HepG2 (cell line): ENCODE results near the gene NFATC2. TPM values are rescaled to one million over a fixed set of nuclear protein-coding genes. Genes with fewer than 3 reads are reported as not detected.
A peak's percentile ranks its signal among the peaks of the same experiment; 100 is the strongest.

ENCODE experiments used
- FOXC1 ChIP-seq: sonication (generic); formaldehyde crosslinking; IDR thresholded peaks from 2 replicates; pipeline ENCODE4 v1.8.0; 2022; ENCODE audit warnings: mild to moderate bottlenecking, missing genetic modification reagents, borderline replicate concordance
- HNF1B ChIP-seq: sonication (generic); formaldehyde crosslinking; IDR thresholded peaks from 2 replicates; pipeline ENCODE4 v1.5.1; 2020; ENCODE audit warnings: mild to moderate bottlenecking, moderate library complexity, missing genetic modification reagents
- KDM5B ChIP-seq: sonication (generic); formaldehyde crosslinking; IDR thresholded peaks from 2 replicates; pipeline ENCODE4 v1.4.0; 2020; ENCODE audit warnings: missing genetic modification reagents, mild to moderate bottlenecking, borderline replicate concordance
- NFKB2 ChIP-seq: sonication (generic); formaldehyde crosslinking; IDR thresholded peaks from 2 replicates; pipeline ENCODE4 v1.4.0; 2020; ENCODE audit warnings: missing genetic modification reagents, borderline replicate concordance
- NRL ChIP-seq: sonication (generic); formaldehyde crosslinking; IDR thresholded peaks from 2 replicates; pipeline ENCODE4 v1.5.0; 2020; ENCODE audit warnings: missing genetic modification reagents, mild to moderate bottlenecking, moderate library complexity, borderline replicate concordance
- PHF5A ChIP-seq: IDR thresholded peaks from one replicate; pipeline ENCODE4 v1.6.1; 2018; ENCODE audit warnings: low read depth, missing genetic modification reagents; ENCODE audit not compliant: unreplicated experiment
- RAD21 ChIP-seq: fragments of 450-650 bp; formaldehyde crosslinking; IDR thresholded peaks from 2 replicates; pipeline ENCODE4 v1.5.0; 2020; ENCODE audit warnings: mild to moderate bottlenecking
- SMARCC2 ChIP-seq: fragments of 450-650 bp; IDR thresholded peaks from 2 replicates; pipeline ENCODE4 v1.6.1; 2017; ENCODE audit warnings: antibody characterized with exemption, mild to moderate bottlenecking
- SP4 ChIP-seq: sonication (generic); formaldehyde crosslinking; IDR thresholded peaks from 2 replicates; pipeline ENCODE4 v1.8.1; 2023; ENCODE audit warnings: mild to moderate bottlenecking, missing genetic modification reagents
- SRF ChIP-seq: IDR thresholded peaks from 2 replicates; pipeline ENCODE4 v1.6.1; 2011; ENCODE audit warnings: mild to moderate bottlenecking, low read depth, low read length, moderate library complexity
- TFE3 ChIP-seq: IDR thresholded peaks from 2 replicates; pipeline ENCODE4 v1.6.1; 2016
- THAP8 ChIP-seq: sonication (generic); formaldehyde crosslinking; IDR thresholded peaks from 2 replicates; pipeline ENCODE4 v1.5.1; 2020; ENCODE audit warnings: missing genetic modification reagents, mild to moderate bottlenecking, borderline replicate concordance
- THAP9 ChIP-seq: sonication (generic); formaldehyde crosslinking; IDR thresholded peaks from 2 replicates; pipeline ENCODE4; 2020; ENCODE audit warnings: missing genetic modification reagents, mild to moderate bottlenecking, borderline replicate concordance
- XRCC5 ChIP-seq: fragments of 200-400 bp; formaldehyde crosslinking; optimal IDR thresholded peaks from 2 replicates; pipeline ENCODE3; 2017; ENCODE audit warnings: mild to moderate bottlenecking, low read length
- ZNF235 ChIP-seq: sonication (generic); formaldehyde crosslinking; IDR thresholded peaks from 2 replicates; pipeline ENCODE4 v1.8.1; 2023; ENCODE audit warnings: mild to moderate bottlenecking, missing genetic modification reagents, borderline replicate concordance
- ZNF329 ChIP-seq: sonication (generic); formaldehyde crosslinking; IDR thresholded peaks from 2 replicates; pipeline ENCODE4 v1.9.0; 2021; ENCODE audit warnings: low read depth, mild to moderate bottlenecking, missing genetic modification reagents
- ZNF607 ChIP-seq: sonication (generic); formaldehyde crosslinking; IDR thresholded peaks from 2 replicates; pipeline ENCODE4 v1.5.1; 2020; ENCODE audit warnings: missing genetic modification reagents, mild to moderate bottlenecking, borderline replicate concordance
- ZNF704 ChIP-seq: sonication (generic); formaldehyde crosslinking; IDR thresholded peaks from 2 replicates; pipeline ENCODE4 v1.8.1; 2023; ENCODE audit warnings: mild to moderate bottlenecking, inconsistent platforms, moderate library complexity, missing genetic modification reagents, borderline replicate concordance
- ZNF713 ChIP-seq: sonication (generic); formaldehyde crosslinking; IDR thresholded peaks from 2 replicates; pipeline ENCODE4 v1.4.0; 2020; ENCODE audit warnings: mild to moderate bottlenecking, missing genetic modification reagents
- ZNF83 ChIP-seq: sonication (generic); formaldehyde crosslinking; IDR thresholded peaks from 2 replicates; pipeline ENCODE4 v1.4.0; 2020; ENCODE audit warnings: missing genetic modification reagents, mild to moderate bottlenecking, borderline replicate concordance
- ZNF883 ChIP-seq: sonication (generic); formaldehyde crosslinking; IDR thresholded peaks from 2 replicates; pipeline ENCODE4 v1.5.1; 2020; ENCODE audit warnings: mild to moderate bottlenecking, missing genetic modification reagents; ENCODE audit errors: not compliant biosample characterization
- polyA plus RNA-seq, 8 experiments: library from polyadenylated mRNA; depleted of rRNA in 3 of 8; stranded (reverse) in 7 of 8; unstranded in 1 of 8; fragments of >200 nt; fragmentation: Illumina TruSeq in 4 of 8; extraction: Trizol in 4 of 8; gene quantifications; 2 replicates each; pipeline versions ENCODE4 v1.2.1 to v1.2.3, GENCODE V29; 2011 to 2016; ENCODE audit warnings: low read depth in 4 of 8, missing spikeins in 1 of 8, mixed read lengths in 1 of 8; ENCODE audit not compliant: insufficient read depth in 1 of 8
- total RNA-seq, 5 experiments: library from RNA; depleted of rRNA; stranded (reverse); fragments of >200 nt; fragmentation: Illumina TruSeq; extraction: Trizol; gene quantifications; 2 replicates each; pipeline ENCODE4 v1.2.3, GENCODE V29; 2016; ENCODE audit warnings: low read depth in 1 of 5

Gene NFATC2
- total and polyA plus RNA-seq, 2 of the 13 experiments (the other 11 are each of a cell fraction or from before 2014, with no cell fraction given) = 1.9 to 3.3 TPM

- peak; percentile 62; the same call in 1 of the 2 replicates for TF ChIP-seq THAP9 (CRISPR knock-in tag)
- peak; percentile 31; the same call in 1 of the 2 replicates for TF ChIP-seq FOXC1 (CRISPR knock-in tag)
- TF ChIP-seq KDM5B (CRISPR knock-in tag) = peak; percentile 42
- no peak for TF ChIP-seq SMARCC2
- TF ChIP-seq ZNF704 = 0 out of 2 replicates have a peak, but pooled peaks have one; percentile 52
- peak; percentile 39 for TF ChIP-seq ZNF883 (CRISPR knock-in tag)
- peak; percentile 41; the same call in 1 of the 2 replicates for TF ChIP-seq SRF
- peak; percentile 58; the same call in 1 of the 2 replicates for TF ChIP-seq NFKB2 (CRISPR knock-in tag)
- peak; percentile 82; the same call in 1 of the 2 replicates for TF ChIP-seq ZNF713 (CRISPR knock-in tag)
- 0 out of 2 replicates have a peak, but pooled peaks have one; percentile 32 for TF ChIP-seq SP4 (CRISPR knock-in tag)
- 0 out of 2 replicates have a peak, but pooled peaks have one; percentile 30 for TF ChIP-seq ZNF329 (CRISPR knock-in tag)
- TF ChIP-seq TFE3 (CRISPR knock-in tag) = no peak
- TF ChIP-seq NRL = peak; percentile 50; the same call in 1 of the 2 replicates
- peak; percentile 74; the same call in 1 of the 2 replicates for TF ChIP-seq ZNF83 (CRISPR knock-in tag)
- peak; percentile 88 for TF ChIP-seq XRCC5
- TF ChIP-seq HNF1B (CRISPR knock-in tag) = peak; percentile 62
- peak; percentile 72; the same call in 1 of the 2 replicates for TF ChIP-seq ZNF235
- no peak for TF ChIP-seq THAP8
- TF ChIP-seq ZNF607 = 0 out of 2 replicates have a peak, but pooled peaks have one; percentile 41
- peak; percentile 96 for TF ChIP-seq RAD21 (CRISPR knock-in tag)
- TF ChIP-seq PHF5A (CRISPR knock-in tag) = peak; percentile 39
These were observed 170.2 kb downstream of the NFATC2 start (continued) for GRCh38 chr20:51372176-51372803.
